Measurements from ENCODE around the gene RNF103. TPM values are rescaled to one million over a fixed set of nuclear protein-coding genes. Genes with fewer than 3 reads are reported as not detected.

Gene RNF103
- total and polyA plus RNA-seq, 2 of the 13 experiments (the other 11 are each of a cell fraction or from before 2014, with no cell fraction given): 19.8 to 21.1 TPM

DNA sequence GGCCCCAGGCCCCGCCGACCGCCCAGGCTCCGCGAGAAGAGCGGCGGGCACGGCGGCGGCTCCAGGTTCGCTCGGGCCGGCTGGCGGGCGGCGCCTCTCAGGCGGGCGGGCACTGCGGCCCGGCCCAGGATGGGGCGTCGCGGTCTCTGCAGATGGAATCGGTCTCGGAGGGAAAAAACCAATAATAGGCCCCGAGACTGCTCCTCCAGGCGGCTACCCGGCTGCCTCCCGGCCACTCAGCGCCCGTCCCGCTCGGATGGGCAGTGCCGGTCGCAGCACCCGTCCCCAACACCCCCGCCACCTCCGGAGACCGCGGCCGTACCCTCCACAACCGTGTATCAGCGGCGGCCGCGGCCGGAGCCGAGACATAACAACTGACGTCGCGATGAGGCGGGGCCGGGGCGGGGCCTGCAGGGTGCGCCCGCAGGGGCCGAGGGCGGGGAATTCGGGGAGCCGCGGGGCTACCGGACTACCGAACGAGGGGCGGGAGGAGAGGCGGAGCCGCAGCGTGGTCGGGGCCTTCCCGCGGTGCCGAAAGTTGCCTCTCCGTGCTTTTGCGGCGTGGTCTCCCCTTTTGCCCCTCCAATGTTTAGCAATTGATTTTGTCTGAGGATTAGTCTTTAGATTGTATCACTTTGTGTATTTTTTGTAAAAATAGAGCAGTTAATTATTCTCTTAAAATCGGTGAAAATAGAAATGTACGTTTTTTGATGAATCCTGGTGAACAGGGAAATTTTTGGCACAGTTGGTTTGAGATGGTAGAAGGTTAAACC lies at the start of gene RNF103 (continued):
- TF ChIP-seq, protein P1, sequence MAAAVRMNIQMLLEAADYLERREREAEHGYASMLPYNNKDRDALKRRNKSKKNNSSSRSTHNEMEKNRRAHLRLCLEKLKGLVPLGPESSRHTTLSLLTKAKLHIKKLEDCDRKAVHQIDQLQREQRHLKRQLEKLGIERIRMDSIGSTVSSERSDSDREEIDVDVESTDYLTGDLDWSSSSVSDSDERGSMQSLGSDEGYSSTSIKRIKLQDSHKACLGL (CRISPR knock-in tag; IDR thresholded peaks at IDR 0.05): peak; percentile 77; the same call in 1 of the 2 replicates
- TF ChIP-seq, protein P2, sequence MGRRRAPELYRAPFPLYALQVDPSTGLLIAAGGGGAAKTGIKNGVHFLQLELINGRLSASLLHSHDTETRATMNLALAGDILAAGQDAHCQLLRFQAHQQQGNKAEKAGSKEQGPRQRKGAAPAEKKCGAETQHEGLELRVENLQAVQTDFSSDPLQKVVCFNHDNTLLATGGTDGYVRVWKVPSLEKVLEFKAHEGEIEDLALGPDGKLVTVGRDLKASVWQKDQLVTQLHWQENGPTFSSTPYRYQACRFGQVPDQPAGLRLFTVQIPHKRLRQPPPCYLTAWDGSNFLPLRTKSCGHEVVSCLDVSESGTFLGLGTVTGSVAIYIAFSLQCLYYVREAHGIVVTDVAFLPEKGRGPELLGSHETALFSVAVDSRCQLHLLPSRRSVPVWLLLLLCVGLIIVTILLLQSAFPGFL (CRISPR knock-in tag; IDR thresholded peaks at IDR 0.05): no peak
- TF ChIP-seq ZNF878 (CRISPR knock-in tag; IDR thresholded peaks at IDR 0.05) (peak; percentile 73; the same call in 1 of the 2 replicates), PAF1 (CRISPR knock-in tag; IDR thresholded peaks at IDR 0.05) (no peak), HNRNPL (IDR thresholded peaks at IDR 0.05; ENCODE audit: low read depth, low read length) (0 out of 2 replicates have a peak, but pooled peaks have one; percentile 52), ZNF282 (IDR thresholded peaks at IDR 0.05; ENCODE audit: partially characterized antibody) (no peak), ZNF709 (CRISPR knock-in tag; IDR thresholded peaks at IDR 0.05) (peak; percentile 67), ZNF292 (CRISPR knock-in tag; IDR thresholded peaks at IDR 0.05; ENCODE audit: borderline replicate concordance, low read depth) (no peak), ZNF614 (CRISPR knock-in tag; IDR thresholded peaks at IDR 0.05; ENCODE audit: borderline replicate concordance) (no peak; the same call in 1 of the 2 replicates), DPF2 (CRISPR knock-in tag; IDR thresholded peaks at IDR 0.05; ENCODE audit: borderline replicate concordance, low read depth) (no peak), ZNF619 (CRISPR knock-in tag; IDR thresholded peaks at IDR 0.05) (peak; percentile 78), RARG (CRISPR knock-in tag; IDR thresholded peaks at IDR 0.05; ENCODE audit: low read depth) (no peak), ZFP36 (IDR thresholded peaks at IDR 0.05; ENCODE audit: borderline replicate concordance, low read depth, low read length, partially characterized antibody) (no peak), ZNF816 (CRISPR knock-in tag; IDR thresholded peaks at IDR 0.05; ENCODE audit: borderline replicate concordance) (peak; percentile 84; the same call in 1 of the 2 replicates), CREB1 (IDR thresholded peaks at IDR 0.05) (peak; percentile 60), CREB1 (CRISPR knock-in tag; IDR thresholded peaks at IDR 0.05) (peak; percentile 73), ZNF644 (CRISPR knock-in tag; IDR thresholded peaks at IDR 0.05; ENCODE audit: low read depth) (0 out of 2 replicates have a peak, but pooled peaks have one; percentile 16), SCMH1 (CRISPR knock-in tag; IDR thresholded peaks at IDR 0.05; ENCODE audit: borderline replicate concordance) (no peak), SMARCC2 (IDR thresholded peaks at IDR 0.05) (no peak), REXO4 (CRISPR knock-in tag; IDR thresholded peaks at IDR 0.05; ENCODE audit: borderline replicate concordance) (no peak)
- TF ChIP-seq, protein P3, sequence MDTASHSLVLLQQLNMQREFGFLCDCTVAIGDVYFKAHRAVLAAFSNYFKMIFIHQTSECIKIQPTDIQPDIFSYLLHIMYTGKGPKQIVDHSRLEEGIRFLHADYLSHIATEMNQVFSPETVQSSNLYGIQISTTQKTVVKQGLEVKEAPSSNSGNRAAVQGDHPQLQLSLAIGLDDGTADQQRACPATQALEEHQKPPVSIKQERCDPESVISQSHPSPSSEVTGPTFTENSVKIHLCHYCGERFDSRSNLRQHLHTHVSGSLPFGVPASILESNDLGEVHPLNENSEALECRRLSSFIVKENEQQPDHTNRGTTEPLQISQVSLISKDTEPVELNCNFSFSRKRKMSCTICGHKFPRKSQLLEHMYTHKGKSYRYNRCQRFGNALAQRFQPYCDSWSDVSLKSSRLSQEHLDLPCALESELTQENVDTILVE (CRISPR knock-in tag; IDR thresholded peaks at IDR 0.05): peak; percentile 93
- TF ChIP-seq, protein P4, sequence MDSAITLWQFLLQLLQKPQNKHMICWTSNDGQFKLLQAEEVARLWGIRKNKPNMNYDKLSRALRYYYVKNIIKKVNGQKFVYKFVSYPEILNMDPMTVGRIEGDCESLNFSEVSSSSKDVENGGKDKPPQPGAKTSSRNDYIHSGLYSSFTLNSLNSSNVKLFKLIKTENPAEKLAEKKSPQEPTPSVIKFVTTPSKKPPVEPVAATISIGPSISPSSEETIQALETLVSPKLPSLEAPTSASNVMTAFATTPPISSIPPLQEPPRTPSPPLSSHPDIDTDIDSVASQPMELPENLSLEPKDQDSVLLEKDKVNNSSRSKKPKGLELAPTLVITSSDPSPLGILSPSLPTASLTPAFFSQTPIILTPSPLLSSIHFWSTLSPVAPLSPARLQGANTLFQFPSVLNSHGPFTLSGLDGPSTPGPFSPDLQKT (CRISPR knock-in tag; IDR thresholded peaks at IDR 0.05; ENCODE audit: borderline replicate concordance): no peak
- TF ChIP-seq, protein P5, sequence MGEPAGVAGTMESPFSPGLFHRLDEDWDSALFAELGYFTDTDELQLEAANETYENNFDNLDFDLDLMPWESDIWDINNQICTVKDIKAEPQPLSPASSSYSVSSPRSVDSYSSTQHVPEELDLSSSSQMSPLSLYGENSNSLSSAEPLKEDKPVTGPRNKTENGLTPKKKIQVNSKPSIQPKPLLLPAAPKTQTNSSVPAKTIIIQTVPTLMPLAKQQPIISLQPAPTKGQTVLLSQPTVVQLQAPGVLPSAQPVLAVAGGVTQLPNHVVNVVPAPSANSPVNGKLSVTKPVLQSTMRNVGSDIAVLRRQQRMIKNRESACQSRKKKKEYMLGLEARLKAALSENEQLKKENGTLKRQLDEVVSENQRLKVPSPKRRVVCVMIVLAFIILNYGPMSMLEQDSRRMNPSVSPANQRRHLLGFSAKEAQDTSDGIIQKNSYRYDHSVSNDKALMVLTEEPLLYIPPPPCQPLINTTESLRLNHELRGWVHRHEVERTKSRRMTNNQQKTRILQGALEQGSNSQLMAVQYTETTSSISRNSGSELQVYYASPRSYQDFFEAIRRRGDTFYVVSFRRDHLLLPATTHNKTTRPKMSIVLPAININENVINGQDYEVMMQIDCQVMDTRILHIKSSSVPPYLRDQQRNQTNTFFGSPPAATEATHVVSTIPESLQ (CRISPR knock-in tag; conservative IDR thresholded peaks at IDR 0.05): no peak; the same call in 1 of the 2 replicates
- TF ChIP-seq, protein P6, sequence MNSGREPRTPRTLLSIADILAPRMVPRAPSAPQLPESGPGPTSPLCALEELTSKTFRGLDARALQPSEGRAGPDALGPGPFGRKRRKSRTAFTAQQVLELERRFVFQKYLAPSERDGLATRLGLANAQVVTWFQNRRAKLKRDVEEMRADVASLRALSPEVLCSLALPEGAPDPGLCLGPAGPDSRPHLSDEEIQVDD (CRISPR knock-in tag; IDR thresholded peaks at IDR 0.05; ENCODE audit: borderline replicate concordance): peak; percentile 71; the same call in 1 of the 2 replicates

Measured in HepG2 (cell line).